GM23248 (cell line): ENCODE data around the gene DENND6B. TPM values are rescaled to one million over a fixed set of nuclear protein-coding genes. Genes with fewer than 3 reads are reported as not detected.
A peak's percentile ranks its signal among the peaks of the same experiment; 100 is the strongest.

Experiments used
- DNase-seq: peaks from one replicate; pipeline ENCODE4 v3.0.0-alpha.2; 2015
- H2AFZ ChIP-seq: fragments of 200-600 bp; sonication (generic); 2 replicates; pipeline ENCODE4 v1.6.1; 2016; ENCODE audit warnings: antibody characterized with exemption
- H3F3A ChIP-seq: fragments of 200-600 bp; sonication (generic); 2 replicates; pipeline ENCODE4 v1.6.1; 2016; ENCODE audit warnings: mild to moderate bottlenecking, antibody characterized with exemption, mixed run types; ENCODE audit not compliant: insufficient read depth
- H3K27ac ChIP-seq: fragments of 200-600 bp; sonication (generic); 2 replicates; pipeline ENCODE4 v1.5.1; 2016; ENCODE audit warnings: mild to moderate bottlenecking
- H3K27me3 ChIP-seq: fragments of 200-600 bp; sonication (generic); replicated peaks from 2 replicates; pipeline ENCODE4 v1.6.1; 2016; ENCODE audit warnings: mild to moderate bottlenecking; ENCODE audit not compliant: insufficient read depth
- H3K36me3 ChIP-seq: fragments of 200-600 bp; sonication (generic); 2 replicates; pipeline ENCODE4 v1.6.1; 2016; ENCODE audit warnings: low read depth, mild to moderate bottlenecking
- H3K4me1 ChIP-seq: fragments of 200-600 bp; sonication (generic); 2 replicates; pipeline ENCODE4 v1.6.1; 2016; ENCODE audit warnings: mild to moderate bottlenecking; ENCODE audit not compliant: insufficient read depth
- H3K4me2 ChIP-seq: fragments of 200-600 bp; sonication (generic); one replicate; pipeline ENCODE4 v1.6.1; 2016; ENCODE audit warnings: mild to moderate bottlenecking; ENCODE audit not compliant: unreplicated experiment
- H3K4me3 ChIP-seq: fragments of 200-600 bp; sonication (generic); 2 replicates; pipeline ENCODE4 v1.5.1; 2016; ENCODE audit warnings: mild to moderate bottlenecking
- H3K79me2 ChIP-seq: fragments of 200-600 bp; sonication (generic); 2 replicates; pipeline ENCODE4 v1.6.1; 2016; ENCODE audit warnings: mild to moderate bottlenecking; ENCODE audit not compliant: insufficient read depth
- H3K9ac ChIP-seq: fragments of 200-600 bp; sonication (generic); 2 replicates; pipeline ENCODE4 v1.6.1; 2016; ENCODE audit warnings: mild to moderate bottlenecking
- H3K9me2 ChIP-seq: fragments of 200-600 bp; sonication (generic); 2 replicates; pipeline ENCODE4 v1.6.1; 2016; ENCODE audit warnings: mixed run types, mild to moderate bottlenecking, moderate library complexity; ENCODE audit not compliant: insufficient read depth
- H3K9me3 ChIP-seq: fragments of 200-600 bp; sonication (generic); one replicate; pipeline ENCODE4 v1.6.1; 2017; ENCODE audit warnings: low read depth
- H4K20me1 ChIP-seq: fragments of 200-600 bp; sonication (generic); 2 replicates; pipeline ENCODE4 v1.6.0; 2016; ENCODE audit not compliant: insufficient read depth
- EZH2 ChIP-seq: fragments of 200-600 bp; sonication (generic); IDR thresholded peaks from 2 replicates; pipeline ENCODE4 v1.6.1; 2018; ENCODE audit warnings: antibody characterized with exemption, mild to moderate bottlenecking; ENCODE audit not compliant: insufficient read depth, poor library complexity, severe bottlenecking
- EZH2phosphoT487 ChIP-seq: fragments of 200-600 bp; sonication (generic); IDR thresholded peaks from 2 replicates; pipeline ENCODE4 v1.6.1; 2018; ENCODE audit warnings: antibody characterized with exemption, moderate library complexity, mild to moderate bottlenecking, low read depth; ENCODE audit not compliant: insufficient read depth
- WGBS, 2 experiments: methylation state at CpG; one replicate each; pipeline ENCODE4 v1.1.6; 2015 to 2017; ENCODE audit warnings: low lambda C conversion rate in 2 of 2, low coverage in 1 of 2; ENCODE audit errors: missing lambda C conversion rate in 2 of 2; 5-methylcytosine and 5-hydroxymethylcytosine counted together
- in situ Hi-C: fragments of 300-500 bp; cut with MboI; formaldehyde crosslinking; loops from 2 replicates; pipeline ENCODE4 v1.15.0; 2020
- polyA plus RNA-seq: library from polyadenylated mRNA; unstranded; fragments of >200 nt; fragmentation: Nextera tagmentation; extraction: Ambion mirVana; gene quantifications from 2 replicates; pipeline ENCODE4 v1.2.1, GENCODE V29; 2016
- total RNA-seq: library from RNA; depleted of rRNA; stranded (reverse); fragments of >200 nt; shearing (Covaris generic); gene quantifications from 2 replicates; pipeline ENCODE4 v1.2.3, GENCODE V29; 2014

Gene DENND6B
- total and polyA plus RNA-seq, 2 experiments from 2014 or later: 5.7 to 6.1 TPM

DNA sequence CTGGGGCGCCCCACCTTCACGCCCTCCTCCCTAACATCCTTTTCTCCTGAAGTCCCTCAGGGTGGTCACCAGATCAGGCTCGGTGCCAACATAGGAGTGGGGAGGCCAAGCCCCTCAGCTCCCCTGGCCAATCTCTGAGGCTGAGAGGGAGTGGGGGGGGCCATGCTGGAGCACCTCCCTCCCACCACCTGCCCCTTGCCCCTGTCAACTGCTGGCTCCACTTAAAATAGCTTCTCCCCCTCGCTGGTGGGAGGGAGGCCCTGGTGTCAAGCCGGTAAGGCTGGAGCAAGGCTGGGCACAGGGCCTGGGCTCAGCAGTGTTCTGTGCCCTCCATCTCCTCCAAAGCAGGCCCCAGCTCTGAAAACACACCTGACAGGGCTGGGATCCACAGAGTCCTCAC lies 24.2 kb downstream of the DENND6B start:
- H4K20me1 ChIP-seq: no peaks in the 10 kb centered on the region; the same call in 1 of the 2 replicates
- H3K4me1 ChIP-seq: peaks cover 43% of the 10 kb centered on the region
- no peaks in the 10 kb centered on the region for H3K36me3 ChIP-seq
- 75 to 82% methylated on average over 4 to 5 of the region's 5 CpGs for WGBS, 2 experiments
- H3K4me2 ChIP-seq: no peak overlapping the region
- peak overlapping the region; percentile 94 for H3K9ac ChIP-seq
- H3K79me2 ChIP-seq: peaks cover 93% of the 10 kb centered on the region
- H2AFZ ChIP-seq: no peak overlapping the region
- DNase-seq: peak; percentile 17
- H3K9me3 ChIP-seq: no peaks in the 10 kb centered on the region
- no peaks in the 10 kb centered on the region; the same call in 1 of the 2 replicates for H3F3A ChIP-seq
- H3K27me3 ChIP-seq: no peaks in the 10 kb centered on the region
- H3K4me3 ChIP-seq: no peak overlapping the region
- peak overlapping the region; percentile 89 for H3K27ac ChIP-seq
- H3K9me2 ChIP-seq: no peaks in the 10 kb centered on the region
- TF ChIP-seq EZH2phosphoT487: no peak
- no peak for TF ChIP-seq EZH2
- in situ Hi-C loops: no loop called here

- no peaks in the 10 kb centered on the region for H3K27me3 ChIP-seq
- H3K4me3 ChIP-seq: no peak overlapping the region
- TF ChIP-seq EZH2phosphoT487 (no peak), EZH2 (no peak)
- peaks cover 43% of the 10 kb centered on the region for H3K4me1 ChIP-seq
- H3K9me2 ChIP-seq: no peaks in the 10 kb centered on the region
- H3K9me3 ChIP-seq: no peaks in the 10 kb centered on the region
- no peak overlapping the region for H2AFZ ChIP-seq
- H4K20me1 ChIP-seq: no peaks in the 10 kb centered on the region; the same call in 1 of the 2 replicates
- peaks cover 97% of the 10 kb centered on the region for H3K79me2 ChIP-seq
- H3K4me2 ChIP-seq: peak overlapping the region; percentile 11
- in situ Hi-C loops: no loop called here
- peak; percentile 78 for DNase-seq
- 59 to 69% methylated on average over 7 to 9 of the region's 9 CpGs for WGBS, 2 experiments
- H3K9ac ChIP-seq: peak overlapping the region; percentile 94
- H3K36me3 ChIP-seq: no peaks in the 10 kb centered on the region
- peak overlapping the region; percentile 89 for H3K27ac ChIP-seq
- H3F3A ChIP-seq: no peaks in the 10 kb centered on the region; the same call in 1 of the 2 replicates
Observed at GRCh38 chr22:50302041-50302541, 24.7 kb downstream of the DENND6B start.

- in situ Hi-C loops: no loop called here
- Histone ChIP-seq H3F3A (no peaks in the 10 kb centered on the region; the same call in 1 of the 2 replicates), H3K36me3 (no peaks in the 10 kb centered on the region), H3K4me3 (no peak overlapping the region), H3K27me3 (no peaks in the 10 kb centered on the region), H3K9me3 (no peaks in the 10 kb centered on the region), H3K4me2 (peak overlapping the region; percentile 11), H3K4me1 (peaks cover 43% of the 10 kb centered on the region), H3K9me2 (no peaks in the 10 kb centered on the region), H3K79me2 (peaks cover 98% of the 10 kb centered on the region), H3K9ac (peak overlapping the region; percentile 94), H4K20me1 (no peaks in the 10 kb centered on the region; the same call in 1 of the 2 replicates), H3K27ac (peak overlapping the region; percentile 89), H2AFZ (no peak overlapping the region)
- whole genome bisulfite sequencing, 2 experiments: 67 to 80% methylated on average over 12 to 17 of the region's 17 CpGs
- no peak for TF ChIP-seq EZH2phosphoT487
- TF ChIP-seq EZH2: no peak
- DNase-seq: no peak
Observed at GRCh38 chr22:50301581-50301991, 25.2 kb downstream of the DENND6B start.

GRCh38 chr22:50300620-50301257 lies 26.1 kb downstream of the DENND6B start:
- TF ChIP-seq EZH2 (no peak), EZH2phosphoT487 (no peak)
- Histone ChIP-seq H3K79me2 (peaks cover 99% of the 10 kb centered on the region), H3K4me2 (peak overlapping the region; percentile 51), H3K9ac (no peak overlapping the region), H3K27me3 (no peaks in the 10 kb centered on the region), H3K4me1 (peaks cover 43% of the 10 kb centered on the region), H3K27ac (no peak overlapping the region), H3K36me3 (no peaks in the 10 kb centered on the region), H3K4me3 (peak overlapping the region; percentile 60), H3K9me3 (no peaks in the 10 kb centered on the region), H3F3A (peaks cover 4% of the 10 kb centered on the region), H4K20me1 (no peaks in the 10 kb centered on the region; the same call in 1 of the 2 replicates), H2AFZ (no peak overlapping the region), H3K9me2 (no peaks in the 10 kb centered on the region)
- in situ Hi-C loops: no loop called here
- WGBS, 2 experiments: 67 to 78% methylated on average over 13 to 14 of the region's 14 CpGs
- DNase-seq: no peak
